Measurements from ENCODE around the gene NSDHL.
"Not testable (repeated sequence)": the region's sequence is repeated elsewhere in the genome, so short reads cannot be mapped to it uniquely, and the experiment has no call there.

Gene NSDHL

DNA sequence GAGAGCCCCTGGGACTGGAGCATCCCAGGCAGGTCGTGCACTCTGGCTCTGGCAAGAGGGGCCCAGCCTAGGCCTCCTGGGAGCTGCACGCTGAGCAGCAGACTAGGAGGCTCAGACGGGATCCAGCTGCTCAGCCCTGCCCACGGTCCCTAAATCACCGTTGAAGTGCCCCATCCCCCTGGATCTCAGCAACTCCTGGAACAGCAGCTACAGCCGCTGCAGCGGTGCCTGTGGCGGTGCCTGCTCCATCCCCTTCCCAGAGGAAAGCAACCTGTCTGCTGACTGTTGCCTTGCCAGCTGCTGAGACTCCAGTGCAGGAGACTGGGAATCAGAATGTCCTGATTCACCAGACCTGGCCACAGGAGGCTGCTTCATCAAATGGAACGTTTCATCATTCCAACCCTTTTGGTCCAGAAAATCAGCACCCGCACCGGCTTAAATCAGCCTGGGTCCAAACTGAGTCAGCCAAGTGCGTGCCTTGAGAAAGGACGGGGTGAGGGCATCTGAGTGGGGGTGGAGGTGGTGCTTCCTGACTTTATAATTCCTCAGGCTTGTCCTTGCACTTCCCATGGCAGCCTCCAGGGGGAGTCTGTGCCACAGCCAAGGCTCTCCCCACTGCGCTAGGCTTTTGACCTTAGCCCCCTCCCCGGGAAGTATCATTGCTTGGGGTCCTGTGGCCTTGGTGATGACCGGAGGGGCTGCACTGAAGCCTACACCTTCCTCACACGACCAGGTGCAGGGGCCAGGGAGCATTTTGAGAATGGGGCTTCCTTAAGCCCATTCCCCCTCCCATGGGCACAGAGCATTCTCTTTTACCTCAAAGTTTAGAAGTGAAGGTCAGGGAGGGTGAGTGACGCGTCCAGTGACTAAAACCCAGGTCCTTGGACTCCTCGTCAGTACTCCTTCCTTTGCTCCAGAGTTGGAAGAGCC, 73.6 kb downstream of the NSDHL start:
- peak; percentile 43 for DNase-seq (ENCODE audit: insufficient read length, low spot score)
- FAIRE-seq: peak; percentile 90

GRCh38 chrX:152905081-152905420, 74.2 kb downstream of the NSDHL start:
- no peak for FAIRE-seq
- TF ChIP-seq PAX5 (IDR thresholded peaks at IDR 0.05; ENCODE audit: insufficient read depth, low read length, severe bottlenecking): no peak
- no peak for TF ChIP-seq SPI1 (IDR thresholded peaks at IDR 0.05; ENCODE audit: low read depth, low read length)
- TF ChIP-seq TAF1 (IDR thresholded peaks at IDR 0.05; ENCODE audit: low read depth, low read length): no peak
- TF ChIP-seq POLR2AphosphoS5 (IDR thresholded peaks at IDR 0.05; ENCODE audit: low read depth, low read length): no peak
- no peak for DNase-seq (ENCODE audit: insufficient read length, low spot score)

More for the DNA sequence above, 73.6 kb downstream of the NSDHL start:
- no peak for TF ChIP-seq POLR2AphosphoS5 (IDR thresholded peaks at IDR 0.05; ENCODE audit: low read depth, low read length)

GRCh38 chrX:152907084-152907651, 76.3 kb downstream of the NSDHL start:
- DNase-seq (ENCODE audit: insufficient read length, low spot score) (no peak), FAIRE-seq (no peak)

GRCh38 chrX:152908486-152908885, 77.6 kb downstream of the NSDHL start:
- FAIRE-seq (no peak), DNase-seq (ENCODE audit: insufficient read length, low spot score) (no peak)
- TF ChIP-seq PAX5 (IDR thresholded peaks at IDR 0.05; ENCODE audit: insufficient read depth, low read length, severe bottlenecking): no peak
- no peak for TF ChIP-seq POLR2A (IDR thresholded peaks at IDR 0.05; ENCODE audit: low read depth, low read length)
- no peak for TF ChIP-seq POU2F2 (IDR thresholded peaks at IDR 0.05; ENCODE audit: low read depth, low read length)
- no peak for TF ChIP-seq POLR2AphosphoS5 (IDR thresholded peaks at IDR 0.05; ENCODE audit: low read depth, low read length)
- no peak for TF ChIP-seq SPI1 (IDR thresholded peaks at IDR 0.05; ENCODE audit: low read depth, low read length)
- no peak for TF ChIP-seq TAF1 (IDR thresholded peaks at IDR 0.05; ENCODE audit: low read depth, low read length)

More at GRCh38 chrX:152907084-152907651, 76.3 kb downstream of the NSDHL start:
- no peak for TF ChIP-seq POU2F2 (IDR thresholded peaks at IDR 0.05; ENCODE audit: low read depth, low read length)
- no peak for TF ChIP-seq TAF1 (IDR thresholded peaks at IDR 0.05; ENCODE audit: low read depth, low read length)
- TF ChIP-seq POLR2AphosphoS5 (IDR thresholded peaks at IDR 0.05; ENCODE audit: low read depth, low read length): no peak
- TF ChIP-seq SPI1 (IDR thresholded peaks at IDR 0.05; ENCODE audit: low read depth, low read length): no peak
- TF ChIP-seq POLR2A (IDR thresholded peaks at IDR 0.05; ENCODE audit: low read depth, low read length): no peak
- no peak for TF ChIP-seq PAX5 (IDR thresholded peaks at IDR 0.05; ENCODE audit: insufficient read depth, low read length, severe bottlenecking)

- peak; percentile 90 for FAIRE-seq
- not testable (repeated sequence) for DNase-seq (ENCODE audit: insufficient read length, low spot score)
These were observed 79.2 kb downstream of the NSDHL start for GRCh38 chrX:152910018-152910417.

- TF ChIP-seq POLR2A (IDR thresholded peaks at IDR 0.05; ENCODE audit: low read depth, low read length) (no peak), PAX5 (IDR thresholded peaks at IDR 0.05; ENCODE audit: insufficient read depth, low read length, severe bottlenecking) (no peak), SPI1 (IDR thresholded peaks at IDR 0.05; ENCODE audit: low read depth, low read length) (no peak), TAF1 (IDR thresholded peaks at IDR 0.05; ENCODE audit: low read depth, low read length) (no peak), POU2F2 (IDR thresholded peaks at IDR 0.05; ENCODE audit: low read depth, low read length) (no peak), POLR2AphosphoS5 (IDR thresholded peaks at IDR 0.05; ENCODE audit: low read depth, low read length) (no peak)
- DNase-seq (ENCODE audit: insufficient read length, low spot score): no peak
- FAIRE-seq: no peak
These were observed 81.2 kb downstream of the NSDHL start for GRCh38 chrX:152912106-152912505.

DNA sequence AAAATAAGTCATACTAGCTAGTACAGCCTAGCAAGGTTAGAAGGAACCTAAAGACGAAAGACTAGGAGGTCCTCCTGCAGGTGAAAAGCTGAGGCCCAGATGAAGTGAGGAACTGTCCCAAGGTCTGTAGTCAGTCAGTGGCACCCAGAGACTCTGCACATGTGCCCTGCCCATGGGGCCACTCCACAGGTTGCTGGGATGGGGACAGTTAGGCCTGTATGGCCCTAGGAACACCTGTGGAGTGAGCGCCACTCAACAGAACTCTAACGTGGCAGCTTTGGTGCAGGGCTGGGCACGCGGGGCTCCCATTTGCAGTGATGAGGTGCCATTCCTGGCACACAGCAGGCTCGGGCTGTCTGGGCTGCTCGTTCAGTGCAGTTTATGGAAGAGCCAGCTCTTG, 81.8 kb downstream of the NSDHL start:
- FAIRE-seq: peak; percentile 33
- no peak for DNase-seq (ENCODE audit: insufficient read length, low spot score)
- TF ChIP-seq SPI1 (IDR thresholded peaks at IDR 0.05; ENCODE audit: low read depth, low read length) (no peak), POU2F2 (IDR thresholded peaks at IDR 0.05; ENCODE audit: low read depth, low read length) (no peak), POLR2A (IDR thresholded peaks at IDR 0.05; ENCODE audit: low read depth, low read length) (no peak), PAX5 (IDR thresholded peaks at IDR 0.05; ENCODE audit: insufficient read depth, low read length, severe bottlenecking) (no peak), TAF1 (IDR thresholded peaks at IDR 0.05; ENCODE audit: low read depth, low read length) (no peak), POLR2AphosphoS5 (IDR thresholded peaks at IDR 0.05; ENCODE audit: low read depth, low read length) (no peak)

GRCh38 chrX:152913346-152913745, 82.5 kb downstream of the NSDHL start:
- DNase-seq (ENCODE audit: insufficient read length, low spot score) (no peak), FAIRE-seq (no peak)
- no peak for TF ChIP-seq POU2F2 (IDR thresholded peaks at IDR 0.05; ENCODE audit: low read depth, low read length)
- TF ChIP-seq POLR2A (IDR thresholded peaks at IDR 0.05; ENCODE audit: low read depth, low read length): no peak
- TF ChIP-seq PAX5 (IDR thresholded peaks at IDR 0.05; ENCODE audit: insufficient read depth, low read length, severe bottlenecking): no peak
- TF ChIP-seq POLR2AphosphoS5 (IDR thresholded peaks at IDR 0.05; ENCODE audit: low read depth, low read length): no peak
- TF ChIP-seq SPI1 (IDR thresholded peaks at IDR 0.05; ENCODE audit: low read depth, low read length): no peak
- no peak for TF ChIP-seq TAF1 (IDR thresholded peaks at IDR 0.05; ENCODE audit: low read depth, low read length)

DNA sequence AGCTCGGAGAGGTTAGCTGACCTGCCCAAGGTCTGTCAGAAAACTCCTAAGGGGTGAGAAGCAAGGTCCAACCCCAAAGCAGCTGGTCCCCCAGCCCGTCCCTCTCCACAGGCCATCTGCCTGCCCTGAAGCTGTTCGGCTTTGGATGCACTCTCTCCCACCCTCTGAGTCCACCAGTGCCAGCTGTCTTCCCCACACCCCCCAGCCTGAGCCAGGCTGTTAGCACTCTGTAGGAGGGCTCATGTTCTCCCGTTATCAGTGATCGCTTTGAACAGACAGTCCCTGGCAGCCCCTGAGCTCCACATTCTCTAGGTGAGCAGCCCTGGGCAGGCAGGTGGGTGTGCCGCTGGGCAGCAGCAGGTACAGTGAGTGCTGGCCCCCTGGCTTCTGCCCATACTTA, 83.0 kb downstream of the NSDHL start:
- TF ChIP-seq TAF1 (IDR thresholded peaks at IDR 0.05; ENCODE audit: low read depth, low read length) (no peak), SPI1 (IDR thresholded peaks at IDR 0.05; ENCODE audit: low read depth, low read length) (no peak), POU2F2 (IDR thresholded peaks at IDR 0.05; ENCODE audit: low read depth, low read length) (no peak), PAX5 (IDR thresholded peaks at IDR 0.05; ENCODE audit: insufficient read depth, low read length, severe bottlenecking) (no peak), POLR2A (IDR thresholded peaks at IDR 0.05; ENCODE audit: low read depth, low read length) (no peak), POLR2AphosphoS5 (IDR thresholded peaks at IDR 0.05; ENCODE audit: low read depth, low read length) (no peak)
- no peak for DNase-seq (ENCODE audit: insufficient read length, low spot score)
- FAIRE-seq: no peak
